HFF-Myc (cell line): ENCODE results near the gene FOXP1.

Experiments
- DNase-seq: peaks from one replicate; pipeline ENCODE4 v3.0.0-alpha.2; 2011; ENCODE audit warnings: low read depth; ENCODE audit errors: extremely low read depth
- H3K4me3 ChIP-seq: replicated peaks from 2 replicates; pipeline ENCODE4 v1.5.1; 2011; ENCODE audit warnings: low read depth, mild to moderate bottlenecking, control low read depth, low read length
- CTCF ChIP-seq: IDR thresholded peaks from 2 replicates; pipeline ENCODE4 v1.5.1; 2012; ENCODE audit warnings: mild to moderate bottlenecking, low read depth, low read length, control low read depth; ENCODE audit errors: missing control alignments

FOXP1 gene

GRCh38 chr3:71153713-71154112 is 429.8 kb downstream of the FOXP1 start:
- no peak overlapping the region for H3K4me3 ChIP-seq
- TF ChIP-seq CTCF: no peak
- DNase-seq: no peak

GRCh38 chr3:71152892-71153265 is 430.6 kb downstream of the FOXP1 start:
- H3K4me3 ChIP-seq: no peak overlapping the region
- no peak for TF ChIP-seq CTCF
- DNase-seq: no peak

- TF ChIP-seq CTCF: no peak
- no peak overlapping the region for H3K4me3 ChIP-seq
- DNase-seq: no peak
These were observed 431.3 kb downstream of the FOXP1 start for GRCh38 chr3:71152039-71152891.

GRCh38 chr3:71149959-71150954 is 433.3 kb downstream of the FOXP1 start:
- no peak for TF ChIP-seq CTCF
- DNase-seq: no peak
- H3K4me3 ChIP-seq: no peak overlapping the region

- no peak overlapping the region for H3K4me3 ChIP-seq
- TF ChIP-seq CTCF: no peak
- DNase-seq: no peak
These were observed 435.0 kb downstream of the FOXP1 start for GRCh38 chr3:71148455-71149060.

GRCh38 chr3:71146673-71147072 is 436.9 kb downstream of the FOXP1 start:
- H3K4me3 ChIP-seq: no peak overlapping the region
- DNase-seq: no peak
- no peak for TF ChIP-seq CTCF
